Frontal cortex (tissue), 4 donors: Measurements from ENCODE around the gene PTGER3. TPM values are rescaled to one million over a fixed set of nuclear protein-coding genes. Genes with fewer than 3 reads are reported as not detected.

Experiments
- DNase-seq, 2 donors: peaks; one replicate each; pipeline ENCODE4 v3.0.0; 2012; ENCODE audit warnings: low spot score in 2 of 2
- FAIRE-seq: peaks from 2 replicates; lab custom pipeline; 2012; peaks lifted over from hg19 to GRCh38; lab: Jason Lieb, UNC
- total RNA-seq: library from RNA; depleted of rRNA; stranded (reverse); fragments of >200 nt; gene quantifications from one replicate; pipeline ENCODE4 v1.2.3, GENCODE V29; 2014
- donor health status: control.
- donor health status: control.
- donor health status: control.

Gene PTGER3
- total RNA-seq = 2.4 TPM

DNA sequence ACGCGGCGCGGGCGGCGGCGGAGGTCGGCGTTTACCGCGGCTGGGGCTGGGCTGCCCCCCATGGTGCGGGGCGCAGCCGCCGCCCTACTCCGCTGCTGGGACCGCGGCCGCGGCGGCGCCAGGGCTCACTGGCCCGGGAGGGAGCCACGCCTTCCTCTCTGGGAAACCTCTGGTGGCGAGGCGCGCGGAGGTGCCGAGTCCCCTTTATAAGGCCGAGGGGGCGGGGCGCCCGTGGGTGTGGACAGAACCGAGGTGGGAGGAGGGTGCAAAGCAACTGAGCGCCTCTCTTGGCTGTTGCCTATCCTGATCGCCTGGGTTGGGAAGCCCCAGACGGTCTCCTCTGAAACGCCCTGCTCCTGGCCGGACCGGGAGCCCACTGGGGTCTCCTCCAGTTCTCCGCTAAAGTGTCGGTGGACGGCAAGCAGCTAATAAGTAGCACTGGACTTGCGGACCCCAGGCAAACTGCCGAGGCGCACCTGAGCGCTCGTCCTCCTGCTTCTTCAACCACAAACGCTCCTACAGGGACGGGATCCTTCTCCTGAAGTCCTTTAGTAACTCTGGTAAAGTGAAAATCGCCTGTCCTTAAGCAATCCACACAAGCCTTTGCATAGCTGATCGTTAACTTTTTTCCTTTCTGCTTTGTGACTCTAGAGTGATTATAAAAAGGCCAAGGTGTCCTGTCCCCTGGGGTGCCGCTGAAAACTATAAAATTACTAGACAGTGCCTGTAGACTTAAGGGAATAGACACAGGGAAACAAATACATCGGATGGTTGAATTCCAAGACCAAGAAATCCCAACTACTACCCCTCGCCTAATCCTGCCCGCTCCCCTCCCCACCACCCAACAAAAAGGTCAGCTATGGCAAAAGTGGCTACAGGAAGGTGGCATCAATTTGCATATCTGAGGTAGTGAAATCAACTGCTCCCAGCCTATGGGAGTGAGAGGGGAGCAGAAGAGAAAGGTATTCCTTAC is at the start of gene PTGER3:
TSS of gene PTGER3 (minus strand) at position 182 of the 973 bp plus-strand sequence. CDS start 239 bp downstream, outside the sequence.
- peak in 1 of 2 donors; percentile 29 for DNase-seq
- no peak for FAIRE-seq

DNA sequence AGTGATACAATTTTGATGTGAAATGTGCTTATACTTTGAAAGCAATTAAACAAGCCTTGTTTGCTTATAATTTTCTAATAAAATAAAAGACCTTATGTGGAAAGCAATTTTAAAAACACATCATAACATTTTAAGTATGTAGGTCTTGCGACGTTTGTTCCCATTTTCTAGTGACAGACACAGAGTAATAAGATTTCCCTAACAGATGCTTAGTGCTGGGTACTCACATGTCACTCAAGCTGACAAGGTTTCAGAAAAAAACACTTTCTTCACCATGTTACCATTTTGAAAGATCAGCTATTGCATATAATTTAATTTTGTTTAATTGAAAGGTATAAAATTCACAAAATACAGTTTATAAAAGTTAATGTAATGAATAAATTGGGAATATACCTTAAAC is 47.3 kb upstream of the PTGER3 start:
- no peak for FAIRE-seq
- no peak for DNase-seq

DNA sequence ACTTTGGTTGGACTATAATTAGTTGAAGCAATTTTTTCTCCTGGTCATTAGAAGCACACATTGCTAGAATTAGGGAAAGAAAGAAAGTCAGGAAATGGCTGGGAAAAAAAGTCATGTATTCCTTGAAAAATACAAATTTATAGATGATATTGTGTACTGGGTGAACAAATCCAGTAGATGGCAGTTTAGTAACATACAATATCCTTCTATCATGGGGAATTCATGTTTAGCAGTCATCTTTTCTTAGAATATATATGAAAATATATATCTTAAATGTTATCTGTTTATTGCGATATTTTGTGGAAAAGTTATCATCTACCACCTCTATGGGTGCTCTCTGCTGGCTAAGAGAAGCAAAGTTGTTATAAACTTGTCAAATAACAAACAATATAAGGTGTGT is 46.3 kb upstream of the PTGER3 start:
- no peak for DNase-seq
- FAIRE-seq = peak; percentile 80

DNA sequence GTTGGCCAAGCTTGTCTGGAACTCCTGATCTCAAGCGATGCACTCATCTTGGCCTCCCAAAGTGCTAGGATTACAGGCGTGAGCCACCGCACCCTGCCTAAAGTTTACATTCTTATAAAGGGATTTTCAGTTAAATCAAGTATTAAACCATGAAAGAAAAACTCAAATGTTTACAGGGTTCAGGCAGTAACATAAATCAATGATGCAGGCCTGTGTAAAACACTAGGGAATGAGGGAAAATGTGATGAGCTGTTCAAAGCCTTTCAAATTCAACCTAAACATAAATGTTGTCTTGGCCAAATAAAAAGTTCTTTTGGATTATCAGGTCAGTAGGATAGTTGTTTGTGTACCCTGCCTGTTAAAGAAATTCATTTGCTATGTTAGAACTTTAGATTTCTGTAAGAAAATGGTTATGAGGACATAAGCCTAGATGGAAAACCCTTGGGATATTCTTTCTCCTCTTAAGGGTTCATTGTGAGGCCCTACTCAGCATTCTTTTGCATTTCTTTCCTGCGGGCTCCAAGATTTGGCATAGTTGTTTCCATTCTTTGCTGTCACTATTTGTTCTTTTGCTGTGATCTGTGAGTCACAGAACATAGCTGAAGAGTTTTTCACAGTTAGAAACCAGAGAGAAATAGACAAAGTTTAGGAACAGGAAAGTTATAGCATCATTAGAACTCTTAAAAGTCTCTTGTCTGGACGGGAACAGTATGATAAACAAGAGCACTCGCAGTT is 42.1 kb upstream of the PTGER3 start:
- no peak for DNase-seq
- FAIRE-seq = no peak

DNA sequence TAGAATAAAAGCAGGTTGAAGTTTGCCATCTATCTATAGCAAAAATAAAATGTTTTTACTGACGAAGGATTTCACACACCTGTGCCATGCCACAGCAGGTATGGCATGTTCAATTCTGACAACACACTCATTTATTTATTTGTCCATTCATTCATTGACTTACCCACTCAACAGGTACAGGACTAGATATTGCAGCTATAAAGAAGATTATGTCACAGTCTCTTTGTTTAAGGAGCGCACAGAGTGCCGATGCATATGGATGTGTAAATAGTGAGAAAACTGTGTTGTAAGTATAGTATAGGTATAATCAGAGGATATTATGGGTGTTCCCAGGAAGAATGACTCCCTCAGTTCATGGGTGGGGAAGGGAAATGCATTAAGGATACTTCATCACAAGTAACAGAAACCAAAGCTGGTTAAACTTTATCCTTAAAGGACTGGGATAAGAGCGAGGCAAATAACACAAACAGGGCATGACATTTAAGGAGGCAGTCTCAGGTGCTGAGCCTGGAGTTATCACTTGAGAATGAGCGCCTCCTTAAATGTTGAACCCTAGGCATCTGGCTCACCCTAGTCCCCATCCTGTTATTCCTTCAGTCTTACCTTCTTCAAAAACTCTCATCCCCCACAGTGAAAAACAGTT is 41.1 kb upstream of the PTGER3 start:
- no peak for FAIRE-seq
- DNase-seq = no peak

DNA sequence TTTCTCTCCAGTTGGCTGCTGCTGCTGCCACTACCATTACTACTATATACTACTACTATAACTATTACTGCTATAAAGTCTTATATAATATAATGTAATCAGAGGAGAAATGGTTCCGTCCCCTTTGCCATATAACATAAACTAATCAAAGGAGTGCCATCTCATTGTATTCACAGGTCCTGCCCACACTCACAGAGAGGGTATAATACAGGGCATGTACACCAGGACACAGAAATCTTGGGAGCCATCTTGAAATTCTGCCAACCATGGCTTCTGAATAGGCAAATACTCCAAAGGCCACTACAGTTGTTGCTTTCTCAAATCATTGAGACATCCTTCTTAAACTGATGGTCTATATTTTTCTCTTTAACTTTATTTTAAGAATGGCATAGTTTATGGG is 40.1 kb upstream of the PTGER3 start:
- FAIRE-seq = no peak
- DNase-seq = no peak

DNA sequence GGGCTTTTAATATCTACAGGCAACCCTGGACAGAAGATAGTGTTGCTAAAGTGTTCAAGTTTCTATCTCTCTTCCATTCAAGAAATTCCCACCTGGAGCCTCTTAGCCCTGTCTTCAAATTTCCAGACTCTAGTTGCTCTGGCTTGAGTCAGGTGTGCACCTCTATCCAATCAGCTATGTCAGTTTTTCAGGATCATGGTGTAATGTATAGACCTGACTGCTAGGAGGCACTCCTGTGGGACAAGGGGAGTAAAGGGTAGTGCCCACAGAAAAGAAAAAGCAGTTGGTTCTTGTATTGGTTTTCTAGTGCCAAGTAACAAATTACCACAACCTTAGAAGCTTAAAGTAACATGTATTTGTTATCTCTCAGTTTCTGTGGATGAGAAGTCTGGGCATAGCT is 39.4 kb upstream of the PTGER3 start:
- FAIRE-seq (no peak), DNase-seq (no peak)

DNA sequence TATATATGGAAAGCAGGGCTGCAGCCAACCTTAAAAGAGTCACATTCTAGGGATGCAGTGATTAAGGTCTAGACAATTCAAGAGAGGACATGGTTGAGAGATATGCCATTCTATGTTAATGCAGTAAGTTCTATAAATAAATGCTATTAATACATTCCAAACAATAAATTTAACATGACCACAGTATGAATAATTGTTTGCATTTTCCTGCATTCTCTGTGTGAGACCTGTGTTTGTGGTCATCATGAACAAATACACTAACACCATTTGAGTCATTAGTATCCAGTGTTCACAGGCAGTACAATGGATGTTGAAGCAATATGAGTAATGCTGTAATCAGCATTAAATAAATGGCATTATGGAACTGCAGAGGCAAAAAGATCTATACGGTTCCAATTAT is 38.7 kb upstream of the PTGER3 start:
- FAIRE-seq (no peak), DNase-seq (no peak)

DNA sequence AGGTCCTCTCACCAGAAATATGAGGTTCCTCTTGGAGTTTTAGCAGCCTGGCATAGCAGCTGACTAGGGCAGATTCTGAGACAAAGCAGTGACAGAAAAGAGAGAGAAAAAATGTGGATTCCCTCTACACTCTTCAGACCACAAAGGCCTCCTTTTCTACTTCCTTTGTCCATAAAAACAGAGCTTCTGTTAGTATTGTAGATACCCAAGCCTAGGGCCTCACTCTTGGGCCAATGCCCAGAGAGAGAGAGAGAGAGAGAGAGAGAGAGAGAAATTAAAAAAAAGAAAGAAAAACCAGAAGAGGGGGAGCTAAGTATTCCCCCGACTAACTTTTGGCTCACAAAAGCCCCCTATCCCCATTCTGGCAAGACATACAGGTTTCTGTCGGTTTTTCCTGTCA is 35.7 kb upstream of the PTGER3 start:
- peak in 1 of 2 donors; percentile 6 for DNase-seq

DNA sequence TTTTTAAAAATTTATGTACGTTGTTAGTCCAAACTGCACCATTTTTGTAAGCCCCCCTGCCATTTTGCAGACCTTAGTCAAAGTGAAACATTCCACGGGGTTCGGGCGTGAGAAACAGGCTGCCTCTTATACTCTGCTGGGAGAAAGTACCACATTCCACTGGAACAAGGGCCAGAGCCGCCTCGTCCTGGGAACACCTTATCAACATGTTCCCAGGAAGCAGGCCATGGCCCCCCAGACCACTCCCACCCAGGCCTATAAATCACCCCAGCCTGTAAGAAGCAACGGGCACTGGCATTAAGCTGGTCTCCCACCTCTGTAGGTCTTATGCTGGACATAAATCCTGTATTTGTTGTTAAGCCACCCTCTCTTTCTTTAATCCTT is 34.1 kb upstream of the PTGER3 start:
- no peak for DNase-seq
- no peak for FAIRE-seq

More for the DNA sequence above, 35.7 kb upstream of the PTGER3 start:
- no peak for FAIRE-seq

DNA sequence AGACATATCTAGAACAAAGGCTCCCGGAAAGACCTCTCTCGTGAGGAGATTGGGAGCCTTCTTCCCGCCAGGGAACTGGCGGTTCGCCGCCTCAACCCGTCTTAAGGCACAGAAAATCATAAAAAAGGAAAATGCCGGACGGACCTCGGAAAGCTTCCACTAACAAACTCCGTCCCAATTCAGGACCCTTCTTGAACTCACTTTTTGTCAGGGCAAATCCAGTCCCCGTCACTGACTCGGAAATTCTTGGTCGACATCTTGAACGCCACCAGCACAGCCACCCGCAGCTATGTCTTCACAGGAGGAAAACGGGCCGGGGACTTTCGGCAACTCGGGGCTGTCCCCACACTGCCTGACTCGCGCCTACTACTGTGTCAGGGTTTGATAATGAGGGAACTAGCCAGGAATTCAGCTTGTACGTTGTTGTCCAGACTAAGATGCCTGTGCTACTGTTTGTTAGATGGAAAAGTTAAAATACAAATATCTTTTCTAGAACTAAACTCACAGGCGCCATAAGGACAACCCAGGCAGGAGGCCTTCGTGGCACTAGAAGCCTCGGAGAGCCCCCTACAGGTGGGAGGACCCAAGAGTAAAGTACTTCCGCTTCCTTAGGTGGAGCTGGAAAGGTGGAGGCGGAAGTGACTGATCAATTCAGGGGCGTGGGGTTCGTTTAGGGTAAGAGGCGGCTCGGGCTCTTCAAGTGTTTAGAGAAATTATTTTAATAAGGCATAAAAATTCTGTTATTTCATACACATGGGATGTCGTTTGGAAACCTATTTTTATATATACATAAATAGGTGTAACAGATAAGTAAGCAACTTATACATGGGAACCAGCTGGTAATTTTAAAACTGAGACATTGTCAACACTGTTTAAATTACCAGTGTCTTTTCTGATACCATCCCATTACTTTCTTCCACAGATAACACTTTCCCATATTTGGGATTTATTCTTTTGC is 33.4 kb upstream of the PTGER3 start, which contains the start of gene ZRANB2:
TSS of gene ZRANB2 (minus strand) at position 297 of the 958 bp plus-strand sequence. CDS start at position 257, 40 bp downstream.
- DNase-seq (peak; percentile 31 to 58), FAIRE-seq (no peak)

DNA sequence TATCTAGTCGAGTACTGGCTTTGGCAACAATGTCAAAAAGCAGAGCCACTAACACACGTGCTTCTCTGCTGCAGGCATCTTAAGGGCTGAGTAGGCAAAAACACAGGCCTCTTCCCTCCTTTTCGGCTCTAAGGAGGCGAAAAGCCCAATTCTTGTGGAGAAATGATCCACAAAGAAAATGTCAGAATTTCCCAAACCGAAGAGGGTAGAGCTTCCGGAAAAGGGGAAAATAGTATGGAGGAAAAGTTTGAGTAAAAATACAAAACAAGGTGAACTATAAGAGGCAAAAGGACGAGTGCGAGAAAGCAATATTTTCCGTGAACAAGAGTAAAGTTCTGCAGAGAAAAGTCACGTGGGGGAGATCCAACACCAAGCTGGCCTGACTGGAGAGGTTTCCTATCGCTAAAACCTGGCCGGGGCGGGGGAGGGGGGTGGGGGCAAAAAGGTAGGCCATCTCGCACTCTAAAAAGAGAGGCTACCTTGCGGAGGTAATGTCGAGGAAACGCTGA is 32.7 kb upstream of the PTGER3 start:
- FAIRE-seq (no peak), DNase-seq (no peak)

DNA sequence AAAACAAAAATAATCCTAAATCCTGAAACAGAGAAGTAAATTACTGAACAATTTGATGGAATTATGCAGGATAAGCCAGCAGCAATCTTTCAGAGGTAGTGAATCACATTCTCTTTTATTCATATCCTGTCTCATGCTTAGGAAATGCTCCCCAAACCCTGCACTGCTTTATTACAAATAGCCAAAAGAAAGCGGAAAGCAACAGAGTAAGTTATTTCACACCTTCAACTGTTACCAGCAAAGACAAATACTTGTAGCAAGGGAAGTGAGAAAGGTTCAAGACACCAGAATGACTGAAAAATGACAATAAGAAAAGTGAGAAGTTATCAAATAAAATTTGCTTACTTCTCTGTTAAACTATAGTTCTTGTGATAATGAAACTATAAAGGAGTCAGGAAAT is 27.1 kb upstream of the PTGER3 start:
- no peak for DNase-seq
- FAIRE-seq = no peak

DNA sequence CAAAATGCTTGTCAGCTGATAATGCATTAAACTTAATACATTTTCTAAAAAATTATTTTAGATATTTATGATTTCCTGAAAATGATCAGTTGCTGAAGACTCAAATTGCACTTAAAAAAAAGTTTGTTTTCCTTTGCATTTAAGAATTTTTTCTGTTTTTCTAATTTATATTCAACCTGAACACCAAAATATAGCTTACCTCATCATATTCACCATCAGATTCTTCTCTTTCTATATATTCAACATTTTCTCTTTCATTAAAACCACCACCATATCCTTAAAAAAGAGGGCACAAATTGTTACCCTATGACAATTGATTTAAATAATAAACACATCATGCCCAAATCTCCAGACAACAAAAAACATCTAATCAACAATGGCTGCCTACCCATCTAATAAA is 24.7 kb upstream of the PTGER3 start:
- FAIRE-seq (no peak), DNase-seq (no peak)

DNA sequence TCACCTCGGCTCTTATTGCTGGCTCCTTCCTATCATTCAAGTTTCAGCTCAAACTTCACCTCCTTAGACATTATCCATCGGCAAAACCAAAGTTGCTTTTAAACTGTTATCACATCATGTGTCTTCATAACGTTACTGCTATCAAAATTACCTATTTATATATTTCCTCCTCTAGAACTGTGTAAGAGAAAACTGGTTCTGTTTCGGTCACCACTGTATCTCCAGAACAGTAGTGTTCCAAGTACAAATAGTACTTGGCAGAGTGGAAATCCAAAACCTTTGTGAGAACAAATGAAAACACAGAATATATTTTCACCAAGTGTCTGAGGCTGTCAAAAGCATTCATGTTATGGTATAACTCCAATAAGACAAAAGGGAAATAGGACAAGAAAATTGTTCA is 24.1 kb upstream of the PTGER3 start:
- no peak for FAIRE-seq
- no peak for DNase-seq

DNA sequence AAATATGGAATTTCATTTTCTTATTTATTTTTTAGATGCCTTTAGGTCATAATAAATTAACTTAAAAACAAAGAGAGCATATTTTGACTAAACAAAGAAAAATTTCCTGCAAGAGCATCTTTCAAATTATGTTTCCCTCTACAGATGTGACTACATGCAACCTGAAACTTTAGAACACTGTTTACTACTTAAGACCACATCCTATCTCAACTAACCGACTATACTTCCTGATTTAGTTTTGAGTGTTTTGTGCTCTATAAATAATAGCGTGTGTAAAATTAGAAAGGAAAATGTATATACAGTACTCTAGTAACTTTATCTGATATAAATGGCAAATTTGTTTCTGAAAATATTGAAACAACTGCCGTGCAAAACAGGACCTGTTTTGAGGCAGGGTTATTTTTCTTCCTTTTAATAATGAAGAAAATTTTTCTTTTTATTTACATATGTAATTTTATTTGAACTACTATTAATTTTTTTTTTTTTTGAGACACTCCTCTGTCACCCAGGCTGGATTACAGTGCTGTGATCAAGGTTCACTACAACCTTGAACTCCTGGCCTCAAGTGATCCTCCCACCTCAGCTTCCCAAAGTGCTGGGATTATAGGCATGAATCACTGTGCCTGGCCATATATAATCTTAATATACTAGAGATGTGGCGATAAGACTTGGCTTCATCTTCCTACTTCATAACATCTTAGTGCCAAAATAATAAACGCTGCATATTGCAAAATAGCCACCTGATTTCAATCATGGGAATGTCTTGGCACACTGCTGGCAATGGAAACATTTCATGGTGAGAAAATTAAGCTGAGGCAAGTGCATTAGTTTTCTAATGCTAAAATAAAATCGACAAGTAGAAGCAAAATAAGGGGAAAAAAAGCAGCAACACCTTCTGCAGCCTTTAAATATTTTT is 21.0 kb upstream of the PTGER3 start:
- DNase-seq (no peak), FAIRE-seq (no peak)

DNA sequence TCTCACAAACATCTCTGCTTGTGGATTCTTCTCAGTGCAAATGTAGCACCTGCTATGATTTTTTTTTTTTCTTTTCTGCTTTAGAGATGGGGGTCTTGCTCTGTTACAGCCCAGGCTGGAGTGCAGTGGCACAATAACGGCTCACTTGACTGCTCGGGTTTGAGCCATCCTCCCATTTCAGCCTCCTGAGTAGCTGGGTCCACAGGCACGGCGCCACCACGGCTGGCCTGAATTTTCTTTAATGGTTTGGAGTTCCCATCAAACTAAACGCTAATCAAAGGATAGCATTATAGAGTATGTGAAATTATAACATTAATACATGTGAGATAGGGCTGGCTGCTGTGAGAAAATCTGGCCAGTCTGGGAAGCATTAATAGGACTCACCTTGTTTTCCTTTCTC is 7.2 kb upstream of the PTGER3 start:
- no peak for FAIRE-seq

DNA sequence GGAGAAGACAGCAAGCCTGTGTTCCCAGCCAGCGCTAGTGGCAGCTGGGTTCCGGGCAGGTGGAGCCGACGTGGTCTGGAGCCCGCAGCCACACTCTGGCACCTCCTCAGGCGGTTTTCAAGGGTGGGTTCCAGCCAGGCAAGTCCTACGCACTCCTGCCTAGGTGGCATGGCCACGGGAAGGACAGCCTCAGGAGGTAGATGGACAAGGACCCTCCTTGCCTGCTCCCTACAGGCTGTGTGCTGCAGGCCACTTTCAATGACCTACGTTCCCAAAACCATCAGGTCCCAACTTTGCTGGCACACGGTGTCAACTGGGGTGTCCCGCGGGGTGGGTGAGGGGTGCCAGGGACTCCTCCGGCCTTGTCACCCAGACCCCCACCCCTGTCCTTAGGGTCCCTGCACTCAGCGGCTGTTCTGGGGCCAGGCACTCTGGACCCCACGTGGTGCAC is 6.7 kb upstream of the PTGER3 start:
- FAIRE-seq (no peak), DNase-seq (no peak)

More for the DNA sequence above, 7.2 kb upstream of the PTGER3 start:
- no peak for DNase-seq
